Measurements from ENCODE around the gene FARS2.

FARS2 gene

DNA sequence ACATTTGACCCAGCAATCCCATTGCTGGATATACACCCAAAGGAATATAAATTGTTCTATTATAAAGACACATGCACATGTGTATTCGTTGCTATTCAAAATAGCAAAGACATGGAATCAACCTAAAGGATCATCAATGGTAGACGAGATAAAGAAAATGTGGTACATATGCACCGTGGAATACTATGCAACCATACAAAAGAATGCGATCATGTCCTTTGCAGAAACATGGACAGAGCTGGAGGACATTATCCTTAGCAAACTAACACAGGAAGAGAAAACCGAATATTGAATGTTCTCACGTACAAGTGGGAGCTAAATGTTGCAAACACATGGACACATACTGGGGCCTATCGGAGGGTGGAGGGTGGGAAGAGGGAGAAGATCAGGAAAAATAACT, 405.4 kb downstream of the FARS2 start:
- no peak overlapping the region for H2AFZ ChIP-seq (ENCODE audit: low read depth, low read length)
- no peaks in the 10 kb centered on the region for H3K9me3 ChIP-seq (ENCODE audit: insufficient read depth, low read length, severe bottlenecking)
- TF ChIP-seq, protein P1, sequence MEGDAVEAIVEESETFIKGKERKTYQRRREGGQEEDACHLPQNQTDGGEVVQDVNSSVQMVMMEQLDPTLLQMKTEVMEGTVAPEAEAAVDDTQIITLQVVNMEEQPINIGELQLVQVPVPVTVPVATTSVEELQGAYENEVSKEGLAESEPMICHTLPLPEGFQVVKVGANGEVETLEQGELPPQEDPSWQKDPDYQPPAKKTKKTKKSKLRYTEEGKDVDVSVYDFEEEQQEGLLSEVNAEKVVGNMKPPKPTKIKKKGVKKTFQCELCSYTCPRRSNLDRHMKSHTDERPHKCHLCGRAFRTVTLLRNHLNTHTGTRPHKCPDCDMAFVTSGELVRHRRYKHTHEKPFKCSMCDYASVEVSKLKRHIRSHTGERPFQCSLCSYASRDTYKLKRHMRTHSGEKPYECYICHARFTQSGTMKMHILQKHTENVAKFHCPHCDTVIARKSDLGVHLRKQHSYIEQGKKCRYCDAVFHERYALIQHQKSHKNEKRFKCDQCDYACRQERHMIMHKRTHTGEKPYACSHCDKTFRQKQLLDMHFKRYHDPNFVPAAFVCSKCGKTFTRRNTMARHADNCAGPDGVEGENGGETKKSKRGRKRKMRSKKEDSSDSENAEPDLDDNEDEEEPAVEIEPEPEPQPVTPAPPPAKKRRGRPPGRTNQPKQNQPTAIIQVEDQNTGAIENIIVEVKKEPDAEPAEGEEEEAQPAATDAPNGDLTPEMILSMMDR (IDR thresholded peaks at IDR 0.05; ENCODE audit: borderline replicate concordance, extremely low read depth, low read length, poor library complexity, severe bottlenecking) = no peak
- no peak for TF ChIP-seq EZH2 (IDR thresholded peaks at IDR 0.05; ENCODE audit: borderline replicate concordance, low read depth, low read length, severe bottlenecking)
- H3K36me3 ChIP-seq (ENCODE audit: insufficient read depth, low read length) = no peaks in the 10 kb centered on the region
- H3K9ac ChIP-seq (ENCODE audit: low read depth, low read length) = no peak overlapping the region
- no peak overlapping the region for H3K4me3 ChIP-seq (ENCODE audit: low read depth in 1 of 2, low read length in 2 of 2)
- no peak for ATAC-seq (ENCODE audit: insufficient read depth, low read depth)
- no peak overlapping the region for H3K27ac ChIP-seq (ENCODE audit: low read length)
- no peak for DNase-seq
- no peaks in the 10 kb centered on the region for H3K27me3 ChIP-seq (ENCODE audit: insufficient read depth, low read length, poor library complexity)
- peaks cover 57% of the 10 kb centered on the region for H3K4me1 ChIP-seq (ENCODE audit: insufficient read depth, low read length)
- no peaks in the 10 kb centered on the region for H3K79me2 ChIP-seq (ENCODE audit: insufficient read depth, low read length)
- H4K20me1 ChIP-seq (ENCODE audit: insufficient read depth, low read length) = peaks cover 32% of the 10 kb centered on the region
- no peak overlapping the region for H3K4me2 ChIP-seq (ENCODE audit: insufficient read depth, low read length)

DNA sequence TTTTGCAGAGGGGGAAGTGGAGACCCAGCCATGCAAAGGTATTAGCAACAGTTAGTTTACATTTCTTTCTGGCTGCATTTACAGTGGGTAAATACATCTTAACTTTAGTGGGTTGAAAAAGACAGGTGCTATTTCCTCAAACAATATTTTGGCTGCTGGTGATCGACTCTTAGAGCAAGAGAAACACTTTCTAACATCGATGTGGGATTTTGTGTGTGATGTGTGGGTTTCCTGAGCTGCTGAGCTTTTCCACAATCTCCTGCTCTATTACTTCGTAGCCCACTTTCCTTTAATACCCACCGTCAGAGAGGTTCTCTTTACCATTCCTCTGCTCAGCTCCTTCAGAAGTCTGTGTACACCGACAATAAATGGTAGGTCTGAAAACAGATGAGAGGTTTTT, 406.4 kb downstream of the FARS2 start:
- no peak overlapping the region for H2AFZ ChIP-seq (ENCODE audit: low read depth, low read length)
- peak overlapping the region; percentile 0; the same call in 1 of the 2 replicates for H3K27ac ChIP-seq (ENCODE audit: low read length)
- H3K36me3 ChIP-seq (ENCODE audit: insufficient read depth, low read length) = no peaks in the 10 kb centered on the region
- H3K27me3 ChIP-seq (ENCODE audit: insufficient read depth, low read length, poor library complexity) = no peaks in the 10 kb centered on the region
- no peak overlapping the region for H3K4me3 ChIP-seq (ENCODE audit: low read depth in 1 of 2, low read length in 2 of 2)
- peak; percentile 74 for DNase-seq
- H4K20me1 ChIP-seq (ENCODE audit: insufficient read depth, low read length) = peaks cover 40% of the 10 kb centered on the region
- H3K4me2 ChIP-seq (ENCODE audit: insufficient read depth, low read length) = peak overlapping the region; percentile 32; the same call in 1 of the 2 replicates
- no peaks in the 10 kb centered on the region for H3K9me3 ChIP-seq (ENCODE audit: insufficient read depth, low read length, severe bottlenecking)
- H3K9ac ChIP-seq (ENCODE audit: low read depth, low read length) = no peak overlapping the region
- H3K4me1 ChIP-seq (ENCODE audit: insufficient read depth, low read length) = peaks cover 57% of the 10 kb centered on the region
- ATAC-seq (ENCODE audit: insufficient read depth, low read depth) = peak; percentile 92
- H3K79me2 ChIP-seq (ENCODE audit: insufficient read depth, low read length) = no peaks in the 10 kb centered on the region
- TF ChIP-seq, protein P1 (IDR thresholded peaks at IDR 0.05; ENCODE audit: borderline replicate concordance, extremely low read depth, low read length, poor library complexity, severe bottlenecking) = no peak
- no peak for TF ChIP-seq EZH2 (IDR thresholded peaks at IDR 0.05; ENCODE audit: borderline replicate concordance, low read depth, low read length, severe bottlenecking)

DNA sequence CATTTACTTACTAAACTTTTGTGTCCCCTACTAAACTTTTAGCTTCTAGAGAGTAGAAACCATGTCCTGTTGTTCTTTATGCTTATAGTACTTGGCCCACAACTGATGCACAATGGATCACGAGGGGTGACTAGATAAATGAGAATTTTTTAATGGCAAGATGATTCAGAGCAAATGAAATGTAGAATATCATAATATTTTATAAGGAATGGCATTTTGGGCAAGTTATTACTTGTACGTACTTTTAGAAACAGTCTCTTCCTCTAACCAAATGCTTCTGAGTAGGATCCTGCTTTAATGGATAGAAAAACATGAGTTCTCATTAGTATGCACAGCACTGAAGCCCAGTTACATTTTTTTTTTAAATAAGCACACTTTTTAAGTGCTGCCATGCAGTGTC, 409.1 kb downstream of the FARS2 start:
- Histone ChIP-seq H3K27me3 (ENCODE audit: insufficient read depth, low read length, poor library complexity) (no peaks in the 10 kb centered on the region), H3K4me1 (ENCODE audit: insufficient read depth, low read length) (peaks cover 46% of the 10 kb centered on the region), H3K27ac (ENCODE audit: low read length) (no peak overlapping the region), H3K4me2 (ENCODE audit: insufficient read depth, low read length) (no peak overlapping the region), H3K9me3 (ENCODE audit: insufficient read depth, low read length, severe bottlenecking) (no peaks in the 10 kb centered on the region), H3K36me3 (ENCODE audit: insufficient read depth, low read length) (no peaks in the 10 kb centered on the region), H3K4me3 (ENCODE audit: low read depth in 1 of 2, low read length in 2 of 2) (no peak overlapping the region), H3K79me2 (ENCODE audit: insufficient read depth, low read length) (no peaks in the 10 kb centered on the region), H3K9ac (ENCODE audit: low read depth, low read length) (no peak overlapping the region), H2AFZ (ENCODE audit: low read depth, low read length) (no peak overlapping the region), H4K20me1 (ENCODE audit: insufficient read depth, low read length) (peaks cover 32% of the 10 kb centered on the region)
- DNase-seq (no peak), ATAC-seq (ENCODE audit: insufficient read depth, low read depth) (no peak)
- no peak for TF ChIP-seq EZH2 (IDR thresholded peaks at IDR 0.05; ENCODE audit: borderline replicate concordance, low read depth, low read length, severe bottlenecking)
- TF ChIP-seq, protein P1 (IDR thresholded peaks at IDR 0.05; ENCODE audit: borderline replicate concordance, extremely low read depth, low read length, poor library complexity, severe bottlenecking) = no peak
